IMR-90 (cell line): ENCODE data around the gene DPYD. TPM values are rescaled to one million over a fixed set of nuclear protein-coding genes. Genes with fewer than 3 reads are reported as not detected.

Source experiments
- ATAC-seq: fragments of 200-7000 bp; cut with Tn5 transposase; 2 replicates; pipeline ENCODE4 v1.9.1; 2020; ENCODE audit warnings: low read depth, mild to moderate bottlenecking, moderate library complexity
- BruUV-seq: library from RNA; stranded (reverse); fragments of 400-500 nt; replicated peaks from 2 replicates; lab custom pipeline; 2021; lab: Mats Ljungman, UMichigan
- CTCF ChIA-PET: fragments of 300-600 bp; formaldehyde crosslinking; extraction: SDS; loops from one replicate; lab custom pipeline; 2021; ENCODE audit warnings: antibody characterized with exemption; lab: Yijun Ruan, JAX
- POLR2A ChIA-PET: fragments of 300-600 bp; sonication (Branson Sonifier 250); formaldehyde crosslinking; loops from one replicate; lab custom pipeline; 2022; ENCODE audit warnings: antibody characterized with exemption; ENCODE audit not compliant: unreplicated experiment; lab: Charles Lee
- DNase-seq: peaks from one replicate; pipeline ENCODE4 v3.0.0; 2013
- H2AFZ ChIP-seq: replicated peaks from 2 replicates; pipeline ENCODE3; 2013; ENCODE audit warnings: low read length, mild to moderate bottlenecking; ENCODE audit not compliant: poor library complexity
- H2AK5ac ChIP-seq: 2 replicates; pipeline ENCODE4 v1.6.1; 2013; ENCODE audit warnings: low read depth, low read length, inconsistent platforms
- H2AK9ac ChIP-seq: replicated peaks from 2 replicates; pipeline ENCODE3; 2013; ENCODE audit warnings: mild to moderate bottlenecking, low read depth, low read length, moderate library complexity; ENCODE audit not compliant: poor library complexity
- H2BK120ac ChIP-seq: 2 replicates; pipeline ENCODE4 v1.6.1; 2013; ENCODE audit warnings: low read depth, low read length, inconsistent platforms
- H2BK15ac ChIP-seq: 3 replicates; pipeline ENCODE4 v1.6.1; 2013; ENCODE audit warnings: low read depth, low read length, inconsistent platforms
- H2BK20ac ChIP-seq: 2 replicates; pipeline ENCODE4 v1.6.1; 2013; ENCODE audit warnings: low read depth, mild to moderate bottlenecking, inconsistent platforms, low read length, moderate library complexity
- H2BK5ac ChIP-seq: 2 replicates; pipeline ENCODE4 v1.6.1; 2013; ENCODE audit warnings: mild to moderate bottlenecking, low read depth, low read length, inconsistent platforms; ENCODE audit not compliant: poor library complexity, severe bottlenecking
- H3K14ac ChIP-seq: replicated peaks from 2 replicates; pipeline ENCODE4 v1.6.1; 2013; ENCODE audit warnings: low read depth, low read length, inconsistent platforms
- H3K18ac ChIP-seq: 2 replicates; pipeline ENCODE4 v1.6.1; 2013; ENCODE audit warnings: low read depth, low read length, control low read depth
- H3K23ac ChIP-seq: 2 replicates; pipeline ENCODE4 v1.6.1; 2013; ENCODE audit warnings: low read depth, low read length, inconsistent platforms
- H3K27ac ChIP-seq: 2 replicates; pipeline ENCODE4 v1.5.1; 2013; ENCODE audit warnings: mild to moderate bottlenecking, control low read depth, low read length; ENCODE audit not compliant: insufficient read depth
- H3K27me3 ChIP-seq: 2 replicates; pipeline ENCODE4 v1.6.1; 2013; ENCODE audit warnings: low read length; ENCODE audit not compliant: control insufficient read depth, insufficient read depth
- H3K36me3 ChIP-seq: 2 replicates; pipeline ENCODE4 v1.6.1; 2013; ENCODE audit warnings: low read length, mixed read lengths; ENCODE audit not compliant: control insufficient read depth, insufficient read depth
- H3K4ac ChIP-seq: 2 replicates; pipeline ENCODE4 v1.6.1; 2013; ENCODE audit warnings: low read depth, low read length, inconsistent platforms
- H3K4me1 ChIP-seq: 2 replicates; pipeline ENCODE4 v1.6.1; 2013; ENCODE audit warnings: low read length, mixed read lengths; ENCODE audit not compliant: control insufficient read depth, insufficient read depth
- H3K4me2 ChIP-seq: 2 replicates; pipeline ENCODE4 v1.6.1; 2013; ENCODE audit warnings: low read depth, mild to moderate bottlenecking, control low read depth, low read length, moderate library complexity
- H3K4me3 ChIP-seq: 2 replicates; pipeline ENCODE4 v1.5.1; 2013; ENCODE audit warnings: low read depth, mild to moderate bottlenecking, control low read depth, low read length, moderate library complexity; ENCODE audit not compliant: insufficient read depth
- H3K56ac ChIP-seq: 2 replicates; pipeline ENCODE4 v1.6.1; 2013; ENCODE audit warnings: low read length, inconsistent platforms; ENCODE audit not compliant: insufficient read depth; ENCODE audit errors: extremely low read depth
- H3K79me1 ChIP-seq, 2 experiments: 2 replicates each; pipeline ENCODE4 v1.6.1; 2013; ENCODE audit warnings: low read length in 2 of 2, inconsistent platforms in 1 of 2, low read depth in 1 of 2
- H3K9ac ChIP-seq: 2 replicates; pipeline ENCODE4 v1.6.1; 2013; ENCODE audit warnings: low read depth, low read length, control low read depth
- H3K9me1 ChIP-seq: 2 replicates; pipeline ENCODE4 v1.6.1; 2013; ENCODE audit warnings: low read length, inconsistent platforms; ENCODE audit not compliant: insufficient read depth
- H3K9me3 ChIP-seq: 2 replicates; pipeline ENCODE4 v1.6.1; 2013; ENCODE audit warnings: low read length; ENCODE audit not compliant: control insufficient read depth, insufficient read depth
- H4K20me1 ChIP-seq: 2 replicates; pipeline ENCODE4 v1.6.1; 2013; ENCODE audit warnings: low read length, inconsistent platforms; ENCODE audit not compliant: insufficient read depth
- H4K5ac ChIP-seq: 2 replicates; pipeline ENCODE4 v1.6.1; 2013; ENCODE audit warnings: mild to moderate bottlenecking, low read depth, low read length, control low read depth
- H4K8ac ChIP-seq, 2 experiments: 2 replicates each; pipeline ENCODE4 v1.6.1; 2013; ENCODE audit warnings: low read depth in 2 of 2, low read length in 2 of 2, control low read depth in 1 of 2, inconsistent platforms in 1 of 2
- H4K91ac ChIP-seq: 2 replicates; pipeline ENCODE4 v1.6.1; 2013; ENCODE audit warnings: low read depth, low read length, inconsistent platforms; ENCODE audit not compliant: insufficient read depth
- BHLHE40 ChIP-seq: fragments of 150-350 bp; IDR thresholded peaks from 2 replicates; pipeline ENCODE4 v1.6.1; 2016; ENCODE audit warnings: mild to moderate bottlenecking, low read depth, low read length
- CEBPB ChIP-seq: IDR thresholded peaks from 2 replicates; pipeline ENCODE4 v1.6.1; 2012; ENCODE audit warnings: low read depth, low read length, improper control_type of control experiment
- CHD1 ChIP-seq: IDR thresholded peaks from 2 replicates; pipeline ENCODE4 v1.6.1; 2012; ENCODE audit warnings: low read depth, low read length, improper control_type of control experiment
- FOS ChIP-seq: fragments of 150-350 bp; IDR thresholded peaks from 2 replicates; pipeline ENCODE4 v1.6.1; 2016; ENCODE audit warnings: low read depth, low read length
- MAFK ChIP-seq: IDR thresholded peaks from 2 replicates; pipeline ENCODE4 v1.6.1; 2012; ENCODE audit warnings: low read depth, low read length, improper control_type of control experiment
- MAZ ChIP-seq: IDR thresholded peaks from 2 replicates; pipeline ENCODE4 v1.6.1; 2012; ENCODE audit warnings: low read depth, mild to moderate bottlenecking, low read length, improper control_type of control experiment, moderate library complexity, borderline replicate concordance
- MXI1 ChIP-seq: IDR thresholded peaks from 2 replicates; pipeline ENCODE4 v1.6.1; 2012; ENCODE audit warnings: low read depth, mild to moderate bottlenecking, low read length, moderate library complexity, borderline replicate concordance
- NFE2L2 ChIP-seq: fragments of 150-350 bp; IDR thresholded peaks from 2 replicates; pipeline ENCODE4 v1.6.1; 2016; ENCODE audit warnings: low read depth, mild to moderate bottlenecking, low read length
- POLR2A ChIP-seq: IDR thresholded peaks from 2 replicates; pipeline ENCODE4 v1.6.1; 2012; ENCODE audit warnings: mild to moderate bottlenecking, low read depth, low read length
- RCOR1 ChIP-seq: IDR thresholded peaks from 2 replicates; pipeline ENCODE4 v1.6.1; 2012; ENCODE audit warnings: mild to moderate bottlenecking, low read length, improper control_type of control experiment; ENCODE audit not compliant: insufficient replicate concordance
- RFX5 ChIP-seq: IDR thresholded peaks from 2 replicates; pipeline ENCODE4 v1.8.0; 2012; ENCODE audit warnings: low read depth, mild to moderate bottlenecking, low read length, moderate library complexity
- SMC3 ChIP-seq: fragments of 150-350 bp; IDR thresholded peaks from 2 replicates; pipeline ENCODE4 v1.6.1; 2016; ENCODE audit warnings: low read depth, mild to moderate bottlenecking, antibody characterized with exemption, low read length, moderate library complexity
- WGBS, 2 experiments: methylation state at CpG; one replicate each; pipeline versions ENCODE4 v1.1.5 to v1.1.7; 2013; ENCODE audit warnings: missing lambda C conversion rate in 2 of 2; ENCODE audit not compliant: insufficient read length in 1 of 2; ENCODE audit errors: extremely low coverage in 2 of 2; 5-methylcytosine and 5-hydroxymethylcytosine counted together
- dilution Hi-C: fragments of 300-500 bp; cut with HindIII; formaldehyde crosslinking; loops from one replicate; pipeline ENCODE4 v1.14.3; 2018; ENCODE audit warnings: low sequenced_read_pairs; ENCODE audit not compliant: unreplicated experiment
- in situ Hi-C: fragments of 300-500 bp; cut with MboI; formaldehyde crosslinking; loops from 3 replicates; pipeline ENCODE4 v1.14.3; 2019; ENCODE audit warnings: low sequenced_read_pairs, inconsistent platforms, mixed read lengths
- intact Hi-C: fragments of 100-400 bp; cut with micrococcal nuclease; formaldehyde crosslinking; loops from 2 replicates; pipeline ENCODE4 v1.10.0; 2022
- polyA plus RNA-seq, 3 experiments: library from polyadenylated mRNA; depleted of rRNA; stranded (reverse); fragments of >200 nt; gene quantifications; 2 replicates each; pipeline ENCODE4 v1.2.3, GENCODE V29; 2012; ENCODE audit warnings: low replicate concordance in 1 of 3
- total RNA-seq: library from RNA; depleted of rRNA; stranded (reverse); fragments of >200 nt; gene quantifications from 2 replicates; pipeline ENCODE4 v1.2.3, GENCODE V29; 2012
- TF ChIP-seq, protein P1 (sequence below): fragments of 150-350 bp; IDR thresholded peaks from 2 replicates; pipeline ENCODE4 v1.6.1; 2016; ENCODE audit warnings: low read depth, mild to moderate bottlenecking, low read length, moderate library complexity, borderline replicate concordance
- TF ChIP-seq, protein P2 (sequence below): fragments of 150-350 bp; IDR thresholded peaks from 2 replicates; pipeline ENCODE4 v1.6.1; 2017; ENCODE audit warnings: mild to moderate bottlenecking, antibody characterized with exemption, low read length, low read depth
- TF ChIP-seq, protein P3 (sequence below): conservative IDR thresholded peaks from 2 replicates; pipeline ENCODE4 v1.5.1; 2012; ENCODE audit warnings: mild to moderate bottlenecking, low read depth, low read length, improper control_type of control experiment

The DPYD gene
- total and polyA plus RNA-seq, 2 of the 4 experiments (the other 2 are of a cell fraction), result 9.3 to 47.3 TPM

DNA sequence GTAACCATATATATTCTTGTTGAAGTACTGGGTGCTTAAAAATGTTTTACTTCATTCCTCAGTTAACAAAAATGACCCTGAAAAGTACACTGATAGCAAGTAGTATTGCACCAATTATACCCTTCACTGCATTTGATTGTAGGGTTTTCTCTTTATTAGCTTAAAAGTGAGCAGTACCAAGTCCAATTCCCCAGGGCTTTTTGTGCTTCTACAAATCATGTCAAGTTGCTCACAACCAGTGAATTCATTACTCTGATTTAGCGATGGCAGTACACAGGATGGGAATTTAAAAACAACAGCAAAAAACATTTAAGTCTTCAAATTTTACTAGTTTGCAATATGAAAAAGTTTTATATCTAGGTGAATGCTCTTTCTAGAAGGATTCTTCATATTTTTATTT, 762.8 kb downstream of the DPYD start:
- H3K27ac ChIP-seq, result no peak overlapping the region
- H3K18ac ChIP-seq, result no peak overlapping the region
- no peak overlapping the region for H3K56ac ChIP-seq
- H3K27me3 ChIP-seq, result no peaks in the 10 kb centered on the region
- H2AK9ac ChIP-seq, result no peak overlapping the region
- H2AFZ ChIP-seq, result no peak overlapping the region
- H4K5ac ChIP-seq, result no peak overlapping the region
- dilution Hi-C loops, result no loop called here
- no peaks in the 10 kb centered on the region for H3K79me1 ChIP-seq
- no peak overlapping the region for H3K23ac ChIP-seq
- intact Hi-C loops, result no loop called here
- no peaks in the 10 kb centered on the region for H3K9me1 ChIP-seq
- TF ChIP-seq MAFK (no peak), SMC3 (no peak), MXI1 (no peak), CHD1 (no peak), MAZ (no peak), POLR2A (no peak), FOS (no peak), BHLHE40 (no peak), RCOR1 (no peak), NFE2L2 (no peak), RFX5 (no peak), CEBPB (no peak)
- TF ChIP-seq, protein P1, sequence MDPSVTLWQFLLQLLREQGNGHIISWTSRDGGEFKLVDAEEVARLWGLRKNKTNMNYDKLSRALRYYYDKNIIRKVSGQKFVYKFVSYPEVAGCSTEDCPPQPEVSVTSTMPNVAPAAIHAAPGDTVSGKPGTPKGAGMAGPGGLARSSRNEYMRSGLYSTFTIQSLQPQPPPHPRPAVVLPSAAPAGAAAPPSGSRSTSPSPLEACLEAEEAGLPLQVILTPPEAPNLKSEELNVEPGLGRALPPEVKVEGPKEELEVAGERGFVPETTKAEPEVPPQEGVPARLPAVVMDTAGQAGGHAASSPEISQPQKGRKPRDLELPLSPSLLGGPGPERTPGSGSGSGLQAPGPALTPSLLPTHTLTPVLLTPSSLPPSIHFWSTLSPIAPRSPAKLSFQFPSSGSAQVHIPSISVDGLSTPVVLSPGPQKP, result no peak
- TF ChIP-seq, protein P2, sequence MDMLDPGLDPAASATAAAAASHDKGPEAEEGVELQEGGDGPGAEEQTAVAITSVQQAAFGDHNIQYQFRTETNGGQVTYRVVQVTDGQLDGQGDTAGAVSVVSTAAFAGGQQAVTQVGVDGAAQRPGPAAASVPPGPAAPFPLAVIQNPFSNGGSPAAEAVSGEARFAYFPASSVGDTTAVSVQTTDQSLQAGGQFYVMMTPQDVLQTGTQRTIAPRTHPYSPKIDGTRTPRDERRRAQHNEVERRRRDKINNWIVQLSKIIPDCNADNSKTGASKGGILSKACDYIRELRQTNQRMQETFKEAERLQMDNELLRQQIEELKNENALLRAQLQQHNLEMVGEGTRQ, result no peak
- TF ChIP-seq, protein P3, sequence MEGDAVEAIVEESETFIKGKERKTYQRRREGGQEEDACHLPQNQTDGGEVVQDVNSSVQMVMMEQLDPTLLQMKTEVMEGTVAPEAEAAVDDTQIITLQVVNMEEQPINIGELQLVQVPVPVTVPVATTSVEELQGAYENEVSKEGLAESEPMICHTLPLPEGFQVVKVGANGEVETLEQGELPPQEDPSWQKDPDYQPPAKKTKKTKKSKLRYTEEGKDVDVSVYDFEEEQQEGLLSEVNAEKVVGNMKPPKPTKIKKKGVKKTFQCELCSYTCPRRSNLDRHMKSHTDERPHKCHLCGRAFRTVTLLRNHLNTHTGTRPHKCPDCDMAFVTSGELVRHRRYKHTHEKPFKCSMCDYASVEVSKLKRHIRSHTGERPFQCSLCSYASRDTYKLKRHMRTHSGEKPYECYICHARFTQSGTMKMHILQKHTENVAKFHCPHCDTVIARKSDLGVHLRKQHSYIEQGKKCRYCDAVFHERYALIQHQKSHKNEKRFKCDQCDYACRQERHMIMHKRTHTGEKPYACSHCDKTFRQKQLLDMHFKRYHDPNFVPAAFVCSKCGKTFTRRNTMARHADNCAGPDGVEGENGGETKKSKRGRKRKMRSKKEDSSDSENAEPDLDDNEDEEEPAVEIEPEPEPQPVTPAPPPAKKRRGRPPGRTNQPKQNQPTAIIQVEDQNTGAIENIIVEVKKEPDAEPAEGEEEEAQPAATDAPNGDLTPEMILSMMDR, result no peak
- H3K4me3 ChIP-seq, result no peak overlapping the region
- H2BK15ac ChIP-seq, result no peak overlapping the region
- no peak overlapping the region for H3K4me2 ChIP-seq
- WGBS, 2 experiments, result no CpG with 5 or more reads among the region's 1 CpG
- peaks cover 2% of the 10 kb centered on the region; the same call in 1 of the 2 replicates for H3K9me3 ChIP-seq
- DNase-seq (no peak), ATAC-seq (no peak)
- H3K14ac ChIP-seq, result no peak overlapping the region
- POLR2A ChIA-PET, result no interaction called here
- H3K36me3 ChIP-seq, result no peaks in the 10 kb centered on the region
- CTCF ChIA-PET, result no interaction called here
- H3K9ac ChIP-seq, result no peak overlapping the region
- peaks cover 2% of the 10 kb centered on the region; the same call in 1 of the 2 replicates for H3K4me1 ChIP-seq
- no peaks in the 10 kb centered on the region for H4K20me1 ChIP-seq
- no peak overlapping the region for H2AK5ac ChIP-seq
- H4K8ac ChIP-seq, result no peak overlapping the region
- BruUV-seq, result no TSS peak
- H3K4ac ChIP-seq, result no peak overlapping the region
- in situ Hi-C loops, result no loop called here
- H2BK5ac ChIP-seq, result no peak overlapping the region
- no peak overlapping the region for H2BK20ac ChIP-seq
- H2BK120ac ChIP-seq, result no peak overlapping the region
- H4K91ac ChIP-seq, result no peak overlapping the region
